ENCODE measurements around the gene PHF21A. TPM values are rescaled to one million over a fixed set of nuclear protein-coding genes. Genes with fewer than 3 reads are reported as not detected.
A peak's percentile ranks its signal among the peaks of the same experiment; 100 is the strongest.

PHF21A gene
- total RNA-seq, 1 donor from 2014 or later = 38.8 TPM

DNA sequence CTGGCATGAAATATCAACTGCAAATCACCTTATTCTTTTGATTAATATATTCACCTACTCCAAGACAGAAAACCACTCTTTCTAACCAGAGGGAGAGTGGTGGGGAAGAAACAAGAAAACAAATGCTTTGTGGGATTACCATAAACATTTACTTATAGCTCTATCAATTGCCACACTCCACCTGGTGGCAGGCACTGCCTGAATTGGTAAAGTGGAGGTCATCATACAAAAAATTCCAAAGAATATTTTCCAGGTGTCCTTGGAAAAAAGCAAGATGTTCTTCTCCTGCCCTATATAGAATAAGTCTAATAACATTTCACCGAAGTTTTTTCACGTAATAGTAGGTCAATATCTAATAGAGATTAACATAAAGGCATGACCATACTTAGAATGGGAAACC, 45.3 kb downstream of the PHF21A start:
- no peak for DNase-seq (ENCODE audit: low spot score)

DNA sequence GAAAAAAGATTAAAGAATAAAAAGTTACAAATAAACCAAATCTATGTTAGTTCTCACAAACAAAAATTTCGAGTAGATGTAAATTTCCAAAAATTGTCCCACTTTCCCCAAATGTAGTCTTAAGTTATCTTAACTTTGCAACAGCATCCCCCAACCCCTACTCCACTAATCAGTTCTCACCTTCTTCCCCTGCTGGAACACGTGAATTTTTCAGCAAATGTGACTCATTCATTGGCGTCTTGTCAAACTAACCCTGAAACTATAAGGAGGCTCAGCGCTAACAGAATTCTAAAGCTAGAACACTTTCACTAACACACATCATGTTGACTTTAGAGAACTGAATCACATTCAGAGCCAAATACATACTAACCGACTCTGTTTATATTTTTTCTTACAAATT, 46.1 kb downstream of the PHF21A start:
- DNase-seq (ENCODE audit: low spot score) = peak; percentile 26

DNA sequence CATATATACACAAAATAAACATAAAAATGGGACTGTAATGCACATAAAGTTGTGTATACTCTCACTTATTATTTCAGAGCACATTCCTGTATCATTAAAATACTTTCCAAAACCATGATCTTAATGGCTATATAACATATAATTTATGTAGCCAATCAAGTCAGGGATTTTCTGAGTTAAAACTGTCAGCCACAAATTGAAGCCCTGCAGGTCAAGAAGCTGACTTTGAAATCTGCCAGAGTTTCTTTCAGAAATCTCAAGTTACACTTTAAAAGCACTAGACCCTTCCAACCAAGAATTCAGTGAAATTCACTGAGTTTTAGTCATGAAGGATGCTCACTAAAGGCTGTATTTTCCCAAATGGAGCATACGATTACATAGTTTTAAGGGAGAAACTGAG, 47.6 kb downstream of the PHF21A start:
- no peak for DNase-seq (ENCODE audit: low spot score)

DNA sequence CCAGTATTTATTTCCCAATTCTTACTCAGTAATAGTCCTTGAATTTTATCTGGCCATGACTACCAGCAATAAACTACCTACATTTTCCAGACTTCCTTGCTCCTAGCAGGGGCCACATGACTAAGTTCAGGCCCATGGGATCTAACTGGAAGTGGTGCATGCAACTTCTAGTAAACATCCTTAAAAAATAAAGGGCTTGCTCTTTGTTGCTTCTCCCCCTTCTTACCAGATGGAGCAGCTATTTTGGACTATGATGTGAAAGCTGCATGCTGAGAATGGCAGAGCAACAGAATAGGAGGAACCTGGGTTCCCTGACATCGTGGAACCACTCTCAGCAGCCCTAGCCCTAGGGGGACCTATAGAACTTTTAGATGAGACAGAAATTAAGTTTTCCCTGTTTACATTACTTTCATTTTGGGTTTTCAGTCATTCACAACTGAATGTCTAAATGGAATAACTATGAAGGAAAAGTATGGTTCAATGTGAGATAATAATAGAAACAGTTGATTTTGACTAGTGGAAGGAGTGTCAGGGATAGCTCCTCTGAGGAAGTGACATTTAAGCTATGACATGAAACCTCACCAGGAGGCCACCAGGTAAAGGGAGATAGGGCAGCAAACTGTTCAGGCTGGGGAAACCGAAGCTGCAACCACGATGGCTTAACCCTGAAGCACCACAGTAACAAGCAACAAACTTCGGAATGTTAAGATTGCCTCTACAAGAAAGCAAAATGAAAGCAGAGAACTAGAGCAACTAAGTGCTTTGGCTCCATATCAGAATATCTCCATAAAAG, 48.9 kb downstream of the PHF21A start:
- DNase-seq (ENCODE audit: low spot score) = no peak

DNA sequence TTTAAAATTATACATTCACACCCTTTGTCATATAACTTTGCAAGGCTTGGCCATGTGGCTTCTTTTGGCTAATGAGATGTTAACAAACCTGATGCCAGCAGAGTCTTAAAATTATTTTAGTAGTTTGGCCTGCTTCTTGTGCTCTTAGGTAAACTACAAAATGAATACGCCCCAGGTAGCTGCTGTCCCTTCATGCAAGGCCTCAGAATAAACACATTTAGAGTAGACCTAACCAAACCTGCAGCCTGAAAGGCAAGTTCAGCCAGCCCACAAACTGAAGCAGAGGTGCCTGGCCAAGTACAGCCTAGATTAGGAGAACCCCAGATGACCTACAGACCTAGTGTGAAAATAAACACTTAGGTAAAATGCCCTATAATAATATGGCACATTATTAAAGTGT, 50.2 kb downstream of the PHF21A start:
- DNase-seq (ENCODE audit: low spot score) = no peak

DNA sequence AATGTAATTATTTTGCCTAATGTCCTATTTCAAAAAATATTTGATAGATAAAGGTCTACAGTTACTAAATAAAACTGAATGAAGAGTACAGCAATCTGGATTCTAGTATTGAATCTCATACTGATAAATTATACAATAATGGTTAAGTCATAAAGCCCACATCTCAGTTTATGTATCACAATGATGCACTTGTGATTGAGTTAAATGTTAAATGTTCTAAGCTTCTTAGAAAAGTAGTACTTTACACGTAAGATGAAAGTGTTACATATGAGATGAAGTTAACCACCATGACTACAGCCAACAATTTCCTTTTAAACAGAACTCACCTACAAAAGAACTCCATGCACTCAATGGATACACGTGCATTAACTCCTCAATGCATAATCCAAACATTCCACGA, 51.7 kb downstream of the PHF21A start:
- no peak for DNase-seq (ENCODE audit: low spot score)

DNA sequence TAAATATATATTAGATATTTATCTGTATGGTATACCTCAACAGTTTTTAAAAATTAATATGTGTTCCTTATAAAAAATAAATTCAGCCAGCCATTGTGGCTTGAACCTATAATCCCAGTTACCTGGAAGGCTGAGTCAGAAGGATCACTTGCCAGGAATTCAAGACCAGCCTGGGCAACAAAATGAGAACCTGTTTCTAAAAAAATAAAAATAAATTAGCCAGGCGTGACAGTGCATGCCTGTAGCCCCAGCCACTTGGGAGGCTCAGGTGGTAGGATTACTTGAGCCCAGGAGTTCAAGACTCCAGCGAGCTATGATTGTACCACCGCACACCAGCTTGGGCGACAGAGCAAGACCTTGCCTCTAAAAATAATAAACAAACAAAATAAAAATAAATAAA, 54.9 kb downstream of the PHF21A start:
- DNase-seq (ENCODE audit: low spot score) = no peak

DNA sequence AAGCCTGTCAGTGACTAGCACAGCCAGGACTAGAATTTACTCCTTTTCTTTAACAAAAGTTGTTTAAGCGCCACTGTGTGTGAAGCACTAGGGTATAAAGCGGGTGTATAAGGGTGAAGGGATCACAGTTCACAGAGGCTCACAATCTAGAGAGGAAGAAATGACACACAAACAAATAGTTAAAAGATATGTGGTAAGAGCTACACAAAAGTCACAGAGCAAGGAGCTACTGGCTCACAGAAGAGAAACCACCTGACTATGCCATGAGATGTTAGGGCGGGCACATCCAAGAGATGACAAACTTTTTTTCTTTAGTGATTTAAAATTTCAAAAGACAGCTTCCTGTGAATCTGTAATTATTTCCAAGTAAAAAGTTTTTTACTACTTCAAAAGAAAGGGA, 55.6 kb downstream of the PHF21A start:
- DNase-seq (ENCODE audit: low spot score) = no peak

DNA sequence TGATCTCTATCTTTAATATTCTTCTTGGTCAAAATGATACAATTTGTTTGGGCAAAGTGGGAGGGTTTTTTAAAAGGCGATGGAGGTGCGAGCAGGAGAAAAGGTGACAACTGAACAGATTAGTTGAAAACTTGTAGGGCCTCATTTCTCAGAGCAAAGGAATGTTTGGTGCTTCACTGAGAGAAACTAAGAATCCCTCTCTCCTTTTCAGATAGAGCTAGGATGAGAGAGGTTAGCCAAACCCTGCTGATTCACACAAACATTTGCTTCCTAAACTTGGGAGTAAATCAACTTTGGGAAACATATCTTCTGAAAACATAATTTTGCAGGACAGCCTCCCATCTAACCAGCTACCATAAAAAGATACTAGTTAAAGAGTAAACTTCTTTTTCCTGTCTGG, 57.0 kb downstream of the PHF21A start:
- DNase-seq (ENCODE audit: low spot score) = peak; percentile 31

DNA sequence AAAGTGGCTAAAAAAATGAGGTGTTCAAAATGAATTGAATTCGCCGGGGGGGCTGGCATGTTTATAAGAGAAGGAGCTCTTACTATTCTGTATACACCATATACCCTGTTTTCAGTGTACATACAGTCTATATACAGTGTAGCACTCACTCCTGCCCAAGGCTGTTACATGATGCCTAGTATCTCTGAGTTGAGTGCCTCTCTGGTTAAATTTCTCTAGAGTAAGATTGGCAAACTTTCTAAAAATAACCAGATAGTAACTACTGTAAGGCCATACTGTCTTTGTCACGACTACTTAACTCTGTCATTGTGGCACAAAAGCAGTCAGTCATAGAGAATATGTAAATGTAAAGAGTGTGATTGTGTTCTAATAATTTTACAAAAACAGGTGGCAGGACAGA, 58.1 kb downstream of the PHF21A start:
- no peak for DNase-seq (ENCODE audit: low spot score)

DNA sequence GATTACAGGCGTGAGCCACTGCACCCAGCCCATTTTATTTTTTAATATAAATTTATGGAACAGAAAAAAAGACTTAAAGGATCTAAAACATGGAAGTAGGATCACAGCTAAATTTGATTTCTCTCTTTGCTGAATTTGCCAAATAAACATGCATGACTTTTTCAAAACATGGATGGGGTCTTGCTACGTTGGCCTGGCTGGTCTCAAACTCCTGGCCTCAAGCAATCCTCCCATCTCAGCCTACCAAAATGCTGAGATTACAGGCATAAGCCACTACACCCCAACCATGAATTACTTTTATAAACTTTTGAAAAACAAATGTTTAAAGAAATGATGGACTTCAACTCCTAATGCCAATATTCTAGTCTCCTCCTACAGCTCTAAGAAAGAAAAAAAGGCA, 61.2 kb downstream of the PHF21A start:
- DNase-seq (ENCODE audit: low spot score) = no peak

DNA sequence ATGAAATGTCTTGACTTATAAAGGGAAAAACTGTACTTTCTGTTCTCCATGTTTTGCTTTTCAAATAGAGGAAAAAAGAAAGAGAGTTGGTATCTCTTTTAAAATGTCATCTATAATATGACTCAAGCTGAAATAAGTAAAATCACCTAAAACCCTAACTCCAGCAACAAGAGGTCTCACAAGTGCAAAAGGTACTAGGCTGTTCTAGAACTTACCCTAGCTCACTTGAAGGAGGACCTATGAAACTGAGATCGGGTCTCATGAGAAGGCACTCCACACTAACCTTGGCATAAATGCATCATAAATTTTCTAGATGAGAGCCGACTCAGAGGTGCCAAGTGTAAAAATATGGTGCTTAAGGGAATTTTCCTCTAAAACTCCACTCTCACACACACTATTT, 63.8 kb downstream of the PHF21A start:
- DNase-seq (ENCODE audit: low spot score) = no peak

DNA sequence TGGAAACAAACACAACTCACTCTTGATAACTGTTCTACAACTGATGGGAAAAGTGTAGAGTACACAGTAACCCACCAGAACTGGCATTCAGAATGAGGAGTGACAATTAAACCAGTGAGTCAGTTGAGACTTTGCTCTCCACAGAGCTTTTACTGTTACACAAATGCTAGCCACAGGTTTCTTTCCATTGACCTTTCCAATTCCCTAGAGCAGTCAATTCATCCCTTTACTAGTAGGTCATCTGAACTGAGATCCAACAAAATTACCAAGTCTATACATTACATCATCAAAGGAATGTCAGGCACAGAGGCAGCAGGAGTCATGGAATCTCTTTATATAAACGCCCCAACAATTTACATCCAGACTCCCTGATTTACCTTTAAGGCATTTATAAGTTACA, 65.9 kb downstream of the PHF21A start:
- DNase-seq (ENCODE audit: low spot score) = no peak

DNA sequence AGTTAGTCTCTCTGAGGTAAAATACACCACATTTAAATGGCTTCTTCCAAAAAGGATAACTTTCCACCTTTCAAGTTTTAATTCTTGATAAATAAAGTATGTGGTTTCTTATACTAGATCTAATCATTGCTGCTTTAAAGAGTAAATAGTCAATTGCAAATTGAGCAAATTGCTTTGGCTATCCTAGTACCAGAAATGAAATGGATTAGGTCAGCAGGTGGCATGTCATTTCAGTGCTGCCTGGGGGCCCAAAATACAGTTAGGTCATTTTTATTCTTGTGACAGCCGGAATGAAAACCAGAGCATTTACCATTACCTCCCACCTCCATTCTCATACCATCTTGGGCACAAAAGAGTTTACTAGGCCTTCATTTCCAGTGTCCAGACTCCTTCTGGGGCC, 70.2 kb downstream of the PHF21A start:
- DNase-seq (ENCODE audit: low spot score) = no peak

DNA sequence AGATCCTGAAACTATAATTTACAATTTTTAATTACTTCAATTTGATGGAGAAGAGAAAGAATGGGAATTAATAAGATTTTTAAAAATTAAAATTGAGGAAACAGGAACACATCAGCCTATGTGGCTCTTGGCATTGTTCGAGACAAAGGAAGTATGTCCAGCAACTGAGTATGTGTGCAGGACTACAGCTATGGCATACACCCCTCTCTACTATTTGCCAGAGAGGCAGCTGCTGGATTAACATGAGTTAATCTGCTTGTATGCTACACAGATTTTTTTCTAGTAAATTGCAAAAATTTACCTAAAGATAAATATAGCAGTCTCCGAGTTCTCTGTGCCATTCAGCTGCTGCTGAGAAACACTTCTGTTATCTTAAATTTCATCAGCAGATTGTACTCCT, 70.6 kb downstream of the PHF21A start:
- DNase-seq (ENCODE audit: low spot score) = no peak

DNA sequence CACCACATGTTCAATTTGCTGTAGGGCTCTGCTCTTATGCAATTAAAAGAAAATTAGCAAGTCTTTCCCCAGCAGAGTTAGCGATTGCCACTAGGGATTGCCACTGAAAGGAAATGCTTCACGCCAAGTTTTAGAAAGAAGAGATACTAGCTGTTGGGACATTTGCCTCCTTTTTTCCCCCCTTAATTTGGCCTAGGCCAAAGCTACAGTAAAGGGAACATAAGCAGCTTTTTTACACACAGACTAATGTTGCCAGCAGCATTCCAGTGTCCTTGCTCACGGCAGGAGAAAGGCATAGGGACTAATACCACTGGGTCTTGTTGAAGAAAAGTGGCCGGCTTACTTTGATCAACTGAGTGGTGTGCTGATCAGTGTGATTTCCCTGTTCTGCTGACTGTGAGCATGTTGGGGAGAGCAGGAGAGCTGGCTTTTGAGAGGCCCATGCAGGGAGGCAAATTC, 71.2 kb downstream of the PHF21A start:
- peak; percentile 97 for DNase-seq (ENCODE audit: low spot score)

DNA sequence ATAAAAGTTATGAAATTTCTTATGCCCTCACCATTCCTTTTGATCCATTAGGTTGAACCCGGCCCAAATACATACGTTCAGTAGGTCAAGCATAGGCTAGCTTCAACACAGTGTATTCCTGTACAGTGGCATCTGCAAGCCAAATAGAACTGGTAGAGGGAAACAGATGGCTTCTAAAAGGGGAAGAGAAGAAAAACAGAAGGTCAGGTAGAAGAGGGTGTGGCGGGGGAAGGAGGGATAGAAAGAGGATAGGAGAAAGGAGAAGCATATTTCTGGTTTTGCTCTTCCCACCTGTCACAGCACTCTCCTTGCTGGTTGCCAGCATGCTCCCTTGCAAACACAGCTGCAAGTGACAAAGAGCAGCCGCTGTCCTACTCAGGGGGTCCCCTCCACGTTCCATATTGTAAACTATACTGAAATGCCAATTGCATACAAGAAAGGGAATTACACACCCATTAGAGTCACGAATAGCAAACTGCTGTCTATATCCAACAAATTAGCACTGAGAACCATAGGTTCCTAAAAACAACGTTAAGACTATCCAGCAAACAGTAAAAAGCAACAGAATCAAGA, 71.8 kb downstream of the PHF21A start:
- DNase-seq (ENCODE audit: low spot score) = no peak

DNA sequence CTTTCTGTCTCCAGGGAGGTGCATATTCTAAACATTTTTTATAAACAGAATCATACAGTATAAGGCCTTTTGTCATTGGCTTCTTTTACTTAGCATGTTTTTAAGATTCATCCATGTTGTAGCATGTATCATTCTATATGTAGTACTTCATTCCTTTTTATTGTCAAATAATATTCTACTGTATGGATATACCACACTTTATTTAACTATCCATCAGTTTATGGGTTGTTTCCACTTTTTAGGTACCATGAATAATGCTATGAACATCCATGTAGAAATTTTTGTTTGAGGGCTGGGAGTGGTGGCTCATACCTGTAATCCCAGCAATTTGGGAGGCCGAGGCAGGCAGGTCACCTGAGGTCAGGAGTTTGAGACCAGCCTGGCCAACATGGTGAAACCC, 73.1 kb downstream of the PHF21A start:
- no peak for DNase-seq (ENCODE audit: low spot score)

DNA sequence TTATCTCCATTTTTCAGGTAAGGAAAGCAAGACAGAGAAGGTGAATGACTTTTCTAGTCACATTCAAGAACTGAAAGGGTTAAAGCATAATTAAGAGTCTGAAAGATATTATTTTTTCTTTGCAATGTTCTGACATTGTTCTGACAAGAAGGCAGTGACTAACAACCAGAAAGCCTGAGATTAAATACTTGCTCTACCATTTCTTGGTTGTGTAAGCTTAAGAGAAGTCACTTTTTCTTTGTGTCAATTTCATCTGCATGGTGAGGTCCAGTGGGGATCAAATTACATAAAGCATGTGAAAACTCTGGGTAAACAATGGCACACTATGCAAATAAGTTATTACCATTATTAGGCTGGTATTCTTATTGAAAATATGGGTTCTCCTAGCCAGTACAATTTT, 73.7 kb downstream of the PHF21A start:
- DNase-seq (ENCODE audit: low spot score) = no peak

DNA sequence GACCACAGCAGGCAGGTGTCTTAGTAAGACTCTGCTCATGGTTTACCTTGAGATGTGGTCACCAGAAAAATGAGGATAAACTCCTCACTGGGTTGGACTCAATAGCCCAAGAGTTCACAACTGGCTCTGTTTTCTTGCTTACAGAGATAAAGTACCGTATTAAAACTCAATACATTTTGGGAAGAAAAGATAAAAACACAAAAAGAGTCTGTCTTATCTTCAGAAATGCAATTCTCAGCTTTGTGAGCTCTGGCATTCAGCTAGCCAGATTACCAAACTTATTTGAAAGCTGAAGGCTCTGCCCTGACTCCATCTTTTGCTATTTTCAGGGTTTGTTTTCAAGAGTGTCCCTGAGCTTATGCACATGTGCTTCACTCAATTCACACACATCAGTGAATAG, 75.4 kb downstream of the PHF21A start:
- no peak for DNase-seq (ENCODE audit: low spot score)

DNA sequence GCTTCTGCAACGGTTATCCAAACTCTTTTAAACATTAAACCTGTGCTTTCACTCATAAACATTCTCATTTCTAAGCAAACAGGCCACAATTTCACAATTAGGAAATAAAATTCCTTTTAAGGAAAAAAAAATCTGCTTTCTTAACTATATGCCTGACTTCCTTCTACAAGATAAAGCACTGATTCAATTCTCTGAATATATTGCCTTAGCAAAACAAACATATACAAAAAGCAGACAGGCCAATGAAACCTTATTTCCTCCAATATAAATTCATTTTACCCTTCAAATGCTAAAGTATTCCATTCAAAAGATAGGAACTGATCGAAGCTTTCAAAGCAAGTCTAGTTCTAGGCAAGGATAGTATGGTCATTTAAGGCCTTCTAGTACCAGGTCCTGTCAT, 76.7 kb downstream of the PHF21A start:
- DNase-seq (ENCODE audit: low spot score) = no peak

DNA sequence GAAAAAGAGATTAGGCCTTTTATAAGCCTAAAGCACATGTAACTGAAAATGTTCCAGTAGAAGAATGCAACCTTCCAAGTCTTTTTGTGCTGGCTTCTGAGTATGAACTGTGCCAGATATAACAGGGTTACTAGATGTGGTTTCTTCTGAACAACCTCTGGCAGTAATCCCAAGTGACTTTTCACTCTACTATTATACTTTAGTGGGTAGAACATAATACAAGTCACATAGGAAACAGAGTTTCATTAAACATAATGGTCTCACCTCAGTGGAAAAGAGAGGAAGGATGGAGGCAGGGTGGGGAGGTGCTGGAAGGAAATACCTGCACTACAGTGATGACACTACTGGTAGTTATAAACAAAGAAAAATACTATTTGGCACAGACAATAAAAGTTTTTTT, 81.3 kb downstream of the PHF21A start:
- peak; percentile 54 for DNase-seq (ENCODE audit: low spot score)

DNA sequence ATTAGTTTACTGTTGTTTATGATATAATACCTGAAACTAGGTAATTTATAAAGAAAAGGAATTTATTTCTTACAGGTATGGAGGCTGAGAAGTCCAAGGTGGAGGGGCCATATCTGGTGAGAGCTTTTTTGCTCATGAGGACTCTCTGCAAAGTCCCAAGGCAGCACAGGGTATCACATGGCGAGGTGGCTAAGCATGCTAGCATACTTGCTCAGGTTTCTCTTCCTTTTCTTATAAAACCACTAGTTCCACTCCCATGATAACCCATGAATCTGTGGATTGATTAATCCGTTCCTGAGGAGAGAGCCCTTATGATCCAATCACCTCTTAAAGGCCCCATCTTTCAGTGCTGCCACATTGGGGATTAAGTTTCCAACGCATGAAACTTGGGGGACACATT, 82.7 kb downstream of the PHF21A start:
- no peak for DNase-seq (ENCODE audit: low spot score)

DNA sequence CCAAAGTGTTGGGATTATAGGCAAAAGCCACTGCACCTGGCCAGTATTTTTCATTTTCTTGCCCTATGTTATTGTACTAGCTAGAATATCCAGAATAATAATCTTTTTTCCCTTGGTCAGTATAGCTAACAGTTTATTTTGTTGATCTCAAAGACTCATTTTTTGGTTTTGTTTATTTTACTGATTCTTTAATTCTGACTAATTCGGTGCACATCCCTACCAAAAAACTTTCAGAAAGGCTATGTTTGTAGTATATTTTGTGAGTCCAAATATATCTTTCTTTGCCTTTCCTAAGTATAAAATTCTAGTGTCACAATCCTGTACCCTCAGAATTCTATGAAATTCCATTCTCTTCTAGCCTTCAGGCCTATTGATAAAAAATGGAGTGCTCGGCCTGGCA, 84.3 kb downstream of the PHF21A start:
- no peak for DNase-seq (ENCODE audit: low spot score)
